H1 (cell line): ENCODE measurements around the gene ANK3. TPM values are rescaled to one million over a fixed set of nuclear protein-coding genes. Genes with fewer than 3 reads are reported as not detected.

Experiments used
- CTCF ChIA-PET: fragments of 300-600 bp; sonication (Branson Sonifier 250); formaldehyde crosslinking; loops from one replicate; lab custom pipeline; 2021; ENCODE audit not compliant: partially characterized antibody; lab: Charles Lee
- POLR2A ChIA-PET: fragments of 300-600 bp; sonication (Branson Sonifier 250); formaldehyde crosslinking; loops from one replicate; lab custom pipeline; 2021; ENCODE audit warnings: inconsistent platforms; ENCODE audit not compliant: partially characterized antibody; lab: Charles Lee
- DNase-seq, 2 experiments: peaks; one replicate each; pipeline versions ENCODE4 v3.0.0 to v3.0.0-alpha.2; 2010 to 2022; ENCODE audit warnings: low spot score in 2 of 2, low read depth in 1 of 2, mixed read lengths in 1 of 2
- FAIRE-seq: peaks from 2 replicates; lab custom pipeline; 2011; peaks lifted over from hg19 to GRCh38; lab: Jason Lieb, UNC
- H2AFZ ChIP-seq: 2 replicates; pipeline ENCODE4 v1.8.1; 2012; ENCODE audit warnings: low read length, inconsistent platforms
- H2AK5ac ChIP-seq: 2 replicates; pipeline ENCODE4 v1.6.1; 2013; ENCODE audit warnings: low read depth, low read length
- H2BK120ac ChIP-seq: replicated peaks from 2 replicates; pipeline ENCODE3; 2013; ENCODE audit warnings: low read depth, low read length, inconsistent platforms
- H2BK12ac ChIP-seq: 2 replicates; pipeline ENCODE4 v1.6.1; 2013; ENCODE audit warnings: low read depth, low read length
- H2BK15ac ChIP-seq: 2 replicates; pipeline ENCODE4 v1.6.1; 2013; ENCODE audit warnings: low read length
- H2BK20ac ChIP-seq: 2 replicates; pipeline ENCODE4 v1.6.1; 2013; ENCODE audit warnings: low read length
- H2BK5ac ChIP-seq: 2 replicates; pipeline ENCODE4 v1.6.1; 2013; ENCODE audit warnings: low read depth, low read length
- H3K14ac ChIP-seq: 2 replicates; pipeline ENCODE4 v1.6.1; 2013; ENCODE audit warnings: inconsistent platforms; ENCODE audit not compliant: insufficient read length
- H3K18ac ChIP-seq: 2 replicates; pipeline ENCODE4 v1.6.1; 2013; ENCODE audit warnings: low read length; ENCODE audit errors: extremely low read depth
- H3K23ac ChIP-seq: 2 replicates; pipeline ENCODE4 v1.6.1; 2013; ENCODE audit warnings: inconsistent platforms; ENCODE audit not compliant: insufficient read length
- H3K23me2 ChIP-seq: 2 replicates; pipeline ENCODE4 v1.6.1; 2013; ENCODE audit warnings: low read depth, low read length
- H3K27ac ChIP-seq: 2 replicates; pipeline ENCODE4 v1.6.1; 2011; ENCODE audit warnings: low read depth, low read length, inconsistent platforms
- H3K27me3 ChIP-seq, 4 experiments: replicated peaks in 1 of 4; 1 replicate in 1 of 4; 2 replicates in 3 of 4; pipeline versions ENCODE4 v1.6.1 to v1.8.1; 2011 to 2013; ENCODE audit warnings: low read length in 3 of 4, mild to moderate bottlenecking in 3 of 4, inconsistent platforms in 2 of 4, mixed read lengths in 2 of 4, moderate library complexity in 1 of 4; ENCODE audit not compliant: control insufficient read depth in 3 of 4, insufficient read depth in 3 of 4; ENCODE audit errors: extremely low read depth in 1 of 4
- H3K36me3 ChIP-seq, 4 experiments: 2 replicates each; pipeline versions ENCODE4 v1.6.1 to v1.8.1; 2011 to 2013; ENCODE audit warnings: mild to moderate bottlenecking in 4 of 4, low read length in 3 of 4, moderate library complexity in 2 of 4, control low read depth in 1 of 4, inconsistent platforms in 1 of 4; ENCODE audit not compliant: insufficient read depth in 4 of 4, control insufficient read depth in 2 of 4
- H3K4ac ChIP-seq: replicated peaks from 2 replicates; pipeline ENCODE3; 2013; ENCODE audit warnings: low read length, low read depth, mixed read lengths, inconsistent platforms; ENCODE audit not compliant: insufficient read length
- H3K4me1 ChIP-seq, 4 experiments: replicated peaks in 1 of 4; 1 replicate in 1 of 4; 2 replicates in 3 of 4; pipeline versions ENCODE4 v1.6.1 to v1.8.1; 2011 to 2013; ENCODE audit warnings: low read length in 3 of 4, inconsistent platforms in 2 of 4, mixed read lengths in 1 of 4; ENCODE audit not compliant: insufficient read depth in 4 of 4, control insufficient read depth in 3 of 4
- H3K4me2 ChIP-seq, 2 experiments: 2 replicates each; pipeline versions ENCODE4 v1.6.1 to v1.8.1; 2011 to 2013; ENCODE audit warnings: low read depth in 2 of 2, low read length in 2 of 2, control low read depth in 1 of 2, inconsistent platforms in 1 of 2, mild to moderate bottlenecking in 1 of 2; ENCODE audit not compliant: insufficient read depth in 1 of 2
- H3K4me3 ChIP-seq, 4 experiments: fragments of 200-600, 300-600 bp in 1 of 4; sonication (generic), shearing (Covaris generic), sonication (Bioruptor Twin) in 1 of 4; 2 replicates each; pipeline versions ENCODE4 v1.5.1 to v1.8.1; 2011 to 2016; ENCODE audit warnings: low read length in 4 of 4, low read depth in 3 of 4, control low read depth in 2 of 4, inconsistent platforms in 2 of 4, mild to moderate bottlenecking in 2 of 4, mixed read lengths in 1 of 4, moderate library complexity in 1 of 4; ENCODE audit not compliant: insufficient read depth in 2 of 4; ENCODE audit errors: extremely low read depth in 1 of 4
- H3K56ac ChIP-seq: replicated peaks from 2 replicates; pipeline ENCODE3; 2013; ENCODE audit warnings: low read depth, mild to moderate bottlenecking, mixed read lengths, low read length, inconsistent platforms; ENCODE audit not compliant: insufficient read length
- H3K79me1 ChIP-seq: 2 replicates; pipeline ENCODE4 v1.6.1; 2013; ENCODE audit warnings: low read depth, low read length, control low read depth
- H3K79me2 ChIP-seq, 2 experiments: 2 replicates each; pipeline versions ENCODE4 v1.6.1 to v1.8.1; 2012 to 2013; ENCODE audit warnings: low read length in 2 of 2, mild to moderate bottlenecking in 2 of 2, inconsistent platforms in 1 of 2; ENCODE audit not compliant: insufficient read depth in 2 of 2, control insufficient read depth in 1 of 2
- H3K9ac ChIP-seq, 4 experiments: replicated peaks in 1 of 4; 1 replicate in 1 of 4; 2 replicates in 3 of 4; pipeline versions ENCODE4 v1.6.1 to v1.8.1; 2011 to 2013; ENCODE audit warnings: low read depth in 3 of 4, low read length in 3 of 4, control low read depth in 2 of 4, mild to moderate bottlenecking in 2 of 4, moderate library complexity in 2 of 4, inconsistent platforms in 1 of 4; ENCODE audit errors: extremely low read depth in 1 of 4
- H3K9me3 ChIP-seq, 2 experiments: 2 replicates each; pipeline versions ENCODE4 v1.6.1 to v1.8.1; 2012 to 2013; ENCODE audit warnings: mild to moderate bottlenecking in 2 of 2, moderate library complexity in 2 of 2, control low read depth in 1 of 2, inconsistent platforms in 1 of 2, low read depth in 1 of 2, low read length in 1 of 2, mixed read lengths in 1 of 2; ENCODE audit not compliant: insufficient read depth in 2 of 2
- H4K20me1 ChIP-seq, 2 experiments: replicated peaks in 1 of 2; 2 replicates each; pipeline versions ENCODE3 to v1.8.1; 2011 to 2013; ENCODE audit warnings: inconsistent platforms in 2 of 2, low read length in 2 of 2, mild to moderate bottlenecking in 1 of 2; ENCODE audit not compliant: insufficient read depth in 2 of 2, control insufficient read depth in 1 of 2
- H4K5ac ChIP-seq: 2 replicates; pipeline ENCODE4 v1.6.1; 2013; ENCODE audit warnings: low read length, low read depth, mixed read lengths, inconsistent platforms; ENCODE audit not compliant: insufficient read length
- H4K8ac ChIP-seq: 2 replicates; pipeline ENCODE4 v1.8.0; 2013; ENCODE audit warnings: mild to moderate bottlenecking, moderate library complexity, low read length, inconsistent platforms; ENCODE audit not compliant: insufficient read depth; ENCODE audit errors: extremely low read depth
- H4K91ac ChIP-seq: replicated peaks from 2 replicates; pipeline ENCODE3; 2013; ENCODE audit warnings: low read length, mixed read lengths, inconsistent platforms; ENCODE audit not compliant: insufficient read length
- FOSL1 ChIP-seq: IDR thresholded peaks from 2 replicates; pipeline ENCODE4 v1.6.1; 2011; ENCODE audit warnings: mild to moderate bottlenecking, low read depth, low read length, moderate library complexity; ENCODE audit not compliant: insufficient read depth
- USF2 ChIP-seq: IDR thresholded peaks from 2 replicates; pipeline ENCODE4 v1.6.1; 2011; ENCODE audit warnings: low read length, improper control_type of control experiment
- WGBS, 2 experiments: shearing (Covaris generic) in 1 of 2; methylation state at CpG; one replicate each; pipeline versions ENCODE4 v1.1.6 to v1.1.7; 2013 to 2015; ENCODE audit warnings: low lambda C conversion rate in 2 of 2, mixed read lengths in 2 of 2, inconsistent platforms in 1 of 2, low coverage in 1 of 2, missing lambda C conversion rate in 1 of 2; ENCODE audit not compliant: insufficient replicate concordance in 2 of 2, insufficient coverage in 1 of 2, insufficient read length in 1 of 2; ENCODE audit errors: extremely low coverage in 1 of 2, missing lambda C conversion rate in 1 of 2; 5-methylcytosine and 5-hydroxymethylcytosine counted together
- polyA plus RNA-seq, 7 experiments: library from polyadenylated mRNA; depleted of rRNA in 3 of 7; stranded (reverse) in 5 of 7; unstranded in 2 of 7; fragments of >200 nt in 5 of 7; fragments of 200-250 nt in 2 of 7; gene quantifications; 1 replicate in 5 of 7; 2 replicates in 1 of 7; 4 replicates in 1 of 7; pipeline versions ENCODE4 v1.2.1 to v1.2.3, GENCODE V29; 2011 to 2013; ENCODE audit warnings: missing spikeins in 2 of 7, mixed read lengths in 2 of 7
- total RNA-seq: library from RNA; stranded (reverse); fragmentation: NEBNext Ultra II Directional; extraction: Animal tissue kit (Norgen Biotek cat#: 25700); gene quantifications from 2 replicates; pipeline ENCODE4 v1.2.1, GENCODE V29; 2021

Gene ANK3
- total and polyA plus RNA-seq, 2 of the 8 experiments (the other 6 are each of a cell fraction or from before 2014, with no cell fraction given), result 18.1 to 67.9 TPM

- H3K4me1 ChIP-seq, result peaks cover 0 to 3% (median 0%) of the 10 kb centered on the region in 4 experiments; a peak in 1 of 7 replicates
- TF ChIP-seq FOSL1 (no peak), USF2 (0 out of 2 replicates have a peak, but pooled peaks have one; percentile 26)
- TF ChIP-seq, all 59 proteins: peak for 1
- POLR2A ChIA-PET, result no interaction called here
- no peak overlapping the region for H3K14ac ChIP-seq
- no peaks in the 10 kb centered on the region for H3K36me3 ChIP-seq
- no peaks in the 10 kb centered on the region for H3K79me2 ChIP-seq
- H2BK12ac ChIP-seq, result no peak overlapping the region
- H4K91ac ChIP-seq, result no peak overlapping the region
- H2BK20ac ChIP-seq, result no peak overlapping the region
- no peak overlapping the region for H3K4me3 ChIP-seq
- no peak overlapping the region for H2AK5ac ChIP-seq
- no peak overlapping the region for H3K4ac ChIP-seq
- no peak overlapping the region for H3K9ac ChIP-seq
- DNase-seq (no peak), FAIRE-seq (no peak)
- H3K79me1 ChIP-seq, result no peaks in the 10 kb centered on the region
- CTCF ChIA-PET, result interaction anchor here (0.7 to 3.5 kb wide), 5 partner anchors 9 to 187 kb away, joined by 3 to 13 read pairs (median 4); no protein-coding TSS in a partner anchor
- no peak overlapping the region for H2AFZ ChIP-seq
- WGBS, 2 experiments, result 56% methylated on average over 4 of the region's 4 CpGs; no CpG with 5 or more reads in 1 of the 2 experiments
- H2BK120ac ChIP-seq, result no peak overlapping the region
- no peak overlapping the region for H3K27ac ChIP-seq
- no peaks in the 10 kb centered on the region for H3K23me2 ChIP-seq
- no peak overlapping the region for H3K23ac ChIP-seq
- no peak overlapping the region for H3K18ac ChIP-seq
- H3K27me3 ChIP-seq, result peaks cover 1 to 18% (median 10%) of the 10 kb centered on the region in 4 experiments; a peak in 6 of 7 replicates
- H4K5ac ChIP-seq, result no peak overlapping the region
- no peaks in the 10 kb centered on the region for H4K20me1 ChIP-seq
- no peak overlapping the region for H3K56ac ChIP-seq
- no peaks in the 10 kb centered on the region for H3K9me3 ChIP-seq
- no peak overlapping the region for H4K8ac ChIP-seq
- H2BK5ac ChIP-seq, result no peak overlapping the region
- H3K4me2 ChIP-seq, result no peak overlapping the region
- no peak overlapping the region for H2BK15ac ChIP-seq
These were observed 35.3 kb upstream of the ANK3 start for GRCh38 chr10:60424971-60425370.
